SU-DHL-6 (cell line): ENCODE measurements around the gene LAPTM5.
A peak's percentile ranks its signal among the peaks of the same experiment; 100 is the strongest.

Experiments used
- H2AFZ ChIP-seq: fragments of 200-600 bp; sonication (generic); 2 replicates; pipeline ENCODE4 v1.6.1; 2014; ENCODE audit warnings: low read depth, mild to moderate bottlenecking, moderate library complexity, mixed read lengths, antibody characterized with exemption, low read length; ENCODE audit not compliant: severe bottlenecking
- H3F3A ChIP-seq: fragments of 200-600 bp; shearing (Covaris generic); 2 replicates; pipeline ENCODE4 v1.6.0; 2016; ENCODE audit warnings: antibody characterized with exemption, mild to moderate bottlenecking; ENCODE audit not compliant: insufficient read depth
- H3K27ac ChIP-seq: fragments of 200-600 bp; sonication (generic); 2 replicates; pipeline ENCODE4 v1.5.1; 2016; ENCODE audit warnings: low read depth, mild to moderate bottlenecking, low read length, moderate library complexity, mixed read lengths
- H3K27me3 ChIP-seq: fragments of 200-600 bp; sonication (generic), shearing (Covaris generic); 2 replicates; pipeline ENCODE4 v1.6.0; 2014; ENCODE audit warnings: mild to moderate bottlenecking, low read length
- H3K36me3 ChIP-seq: fragments of 200-600 bp; sonication (generic); 2 replicates; pipeline ENCODE4 v1.6.1; 2014; ENCODE audit warnings: mild to moderate bottlenecking, low read length, mixed read lengths
- H3K4me2 ChIP-seq: fragments of 300-600, 200-600 bp; shearing (Covaris generic), sonication (generic); 2 replicates; pipeline ENCODE4 v1.6.0; 2014; ENCODE audit warnings: low read length, low read depth, mild to moderate bottlenecking; ENCODE audit not compliant: poor library complexity, severe bottlenecking
- H3K4me3 ChIP-seq: fragments of 200-600 bp; sonication (generic); 2 replicates; pipeline ENCODE4 v1.5.1; 2014; ENCODE audit warnings: antibody characterized with exemption, low read length, mild to moderate bottlenecking, mixed read lengths; ENCODE audit not compliant: insufficient read depth, poor library complexity, severe bottlenecking
- H3K79me2 ChIP-seq: fragments of 200-600 bp; sonication (generic); 2 replicates; pipeline ENCODE4 v1.6.1; 2014; ENCODE audit warnings: mild to moderate bottlenecking, low read length, moderate library complexity; ENCODE audit not compliant: insufficient read depth
- H3K9ac ChIP-seq: fragments of 200-600 bp; sonication (generic); 2 replicates; pipeline ENCODE4 v1.7.0; 2014; ENCODE audit warnings: mild to moderate bottlenecking, low read length
- H3K9me2 ChIP-seq: fragments of 200-600 bp; sonication (generic); replicated peaks from 2 replicates; pipeline ENCODE4 v1.6.1; 2014; ENCODE audit warnings: low read length; ENCODE audit not compliant: insufficient read depth
- H3K9me3 ChIP-seq: fragments of 200-600 bp; sonication (generic); 2 replicates; pipeline ENCODE4 v1.6.1; 2014; ENCODE audit warnings: low read length, mixed read lengths; ENCODE audit not compliant: insufficient read depth
- H4K20me1 ChIP-seq: fragments of 200-600 bp; sonication (generic); 2 replicates; pipeline ENCODE4 v1.6.1; 2014; ENCODE audit warnings: low read depth, mild to moderate bottlenecking, antibody characterized with exemption, low read length, moderate library complexity, mixed read lengths
- CTCF ChIP-seq: fragments of 200-600 bp; sonication (generic); IDR thresholded peaks from one replicate; pipeline ENCODE4 v1.5.1; 2017; ENCODE audit warnings: antibody characterized with exemption, mild to moderate bottlenecking, low read length, moderate library complexity; ENCODE audit not compliant: insufficient read depth, poor library complexity, severe bottlenecking
- EZH2phosphoT487 ChIP-seq: fragments of 200-600 bp; sonication (generic), shearing (Covaris generic); conservative IDR thresholded peaks from 2 replicates; pipeline ENCODE4 v1.6.1; 2018; ENCODE audit warnings: mild to moderate bottlenecking, antibody characterized with exemption, low read length, moderate library complexity, mixed read lengths

The LAPTM5 gene

GRCh38 chr1:30753660-30754123, 3.9 kb downstream of the LAPTM5 start:
- H4K20me1 ChIP-seq, result peaks cover 2% of the 10 kb centered on the region; the same call in 1 of the 2 replicates
- peak overlapping the region; percentile 68 for H3K4me2 ChIP-seq
- H3K27ac ChIP-seq, result peak overlapping the region; percentile 90
- TF ChIP-seq EZH2phosphoT487, result no peak
- no peak for TF ChIP-seq CTCF
- H3K79me2 ChIP-seq, result peaks cover 90% of the 10 kb centered on the region
- H3K36me3 ChIP-seq, result peaks cover 4% of the 10 kb centered on the region; the same call in 1 of the 2 replicates
- no peak overlapping the region for H2AFZ ChIP-seq
- H3K4me3 ChIP-seq, result peak overlapping the region; percentile 41
- H3F3A ChIP-seq, result peaks cover 84% of the 10 kb centered on the region
- H3K9ac ChIP-seq, result peak overlapping the region; percentile 58
- H3K9me3 ChIP-seq, result no peaks in the 10 kb centered on the region
- no peaks in the 10 kb centered on the region for H3K9me2 ChIP-seq
- H3K27me3 ChIP-seq, result no peaks in the 10 kb centered on the region

GRCh38 chr1:30753118-30753517, 4.5 kb downstream of the LAPTM5 start:
- peak overlapping the region; percentile 90 for H3K27ac ChIP-seq
- no peaks in the 10 kb centered on the region for H3K9me3 ChIP-seq
- no peaks in the 10 kb centered on the region for H3K27me3 ChIP-seq
- H3K4me2 ChIP-seq, result peak overlapping the region; percentile 68
- H3K79me2 ChIP-seq, result peaks cover 93% of the 10 kb centered on the region
- peak overlapping the region; percentile 41 for H3K4me3 ChIP-seq
- no peak overlapping the region for H2AFZ ChIP-seq
- H3K9ac ChIP-seq, result peak overlapping the region; percentile 58
- peaks cover 85% of the 10 kb centered on the region for H3F3A ChIP-seq
- peaks cover 3% of the 10 kb centered on the region; the same call in 1 of the 2 replicates for H4K20me1 ChIP-seq
- H3K9me2 ChIP-seq, result no peaks in the 10 kb centered on the region
- TF ChIP-seq CTCF, result no peak
- H3K36me3 ChIP-seq, result peaks cover 4% of the 10 kb centered on the region; the same call in 1 of the 2 replicates

GRCh38 chr1:30752651-30752908, 5.0 kb downstream of the LAPTM5 start:
- no peaks in the 10 kb centered on the region for H3K27me3 ChIP-seq
- H3K4me2 ChIP-seq, result peak overlapping the region; percentile 68
- no peak overlapping the region for H2AFZ ChIP-seq
- H3K4me3 ChIP-seq, result peak overlapping the region; percentile 41
- no peaks in the 10 kb centered on the region for H3K9me3 ChIP-seq
- peaks cover 88% of the 10 kb centered on the region for H3F3A ChIP-seq
- peak overlapping the region; percentile 58 for H3K9ac ChIP-seq
- peaks cover 4% of the 10 kb centered on the region; the same call in 1 of the 2 replicates for H3K36me3 ChIP-seq
- H3K27ac ChIP-seq, result peak overlapping the region; percentile 90
- peaks cover 3% of the 10 kb centered on the region; the same call in 1 of the 2 replicates for H4K20me1 ChIP-seq
- H3K79me2 ChIP-seq, result peaks cover 93% of the 10 kb centered on the region
- H3K9me2 ChIP-seq, result no peaks in the 10 kb centered on the region
- no peak for TF ChIP-seq CTCF
- no peak for TF ChIP-seq EZH2phosphoT487
